ENCODE measurements around the gene KCMF1. TPM values are rescaled to one million over a fixed set of nuclear protein-coding genes. Genes with fewer than 3 reads are reported as not detected.

The KCMF1 gene
- total RNA-seq, 3 donors from 2014 or later, result 131 to 153 (median 137) TPM

- Mint-ChIP-seq H3K4me1 (ENCODE audit: low read depth) (peaks cover 75% of the 10 kb centered on the region), H3K36me3 (ENCODE audit: insufficient read depth) (peaks cover 14% of the 10 kb centered on the region), H3K27me3 (ENCODE audit: low read depth) (no peaks in the 10 kb centered on the region), H3K4me3 (no peak overlapping the region), H3K9me3 (no peaks in the 10 kb centered on the region)
- DNase-seq (no peak), ATAC-seq (no peak)
Observed at GRCh38 chr2:85015653-85016360, 44.8 kb downstream of the KCMF1 start.

- H3K9me3 Mint-ChIP-seq, result no peaks in the 10 kb centered on the region
- H3K27me3 Mint-ChIP-seq (ENCODE audit: low read depth), result no peaks in the 10 kb centered on the region
Observed at GRCh38 chr2:85016446-85016845, 45.5 kb downstream of the KCMF1 start.

GRCh38 chr2:85017411-85018048 lies 46.6 kb downstream of the KCMF1 start:
- peaks cover 65% of the 10 kb centered on the region for H3K4me1 Mint-ChIP-seq (ENCODE audit: low read depth)
- no peaks in the 10 kb centered on the region for H3K27me3 Mint-ChIP-seq (ENCODE audit: low read depth)
- no peak overlapping the region for H3K4me3 Mint-ChIP-seq
- no peaks in the 10 kb centered on the region for H3K9me3 Mint-ChIP-seq
- DNase-seq (no peak), ATAC-seq (no peak)
- H3K36me3 Mint-ChIP-seq (ENCODE audit: insufficient read depth), result peaks cover 8% of the 10 kb centered on the region

More at GRCh38 chr2:85016446-85016845, 45.5 kb downstream of the KCMF1 start:
- no peak overlapping the region for H3K4me3 Mint-ChIP-seq
- peaks cover 10% of the 10 kb centered on the region for H3K36me3 Mint-ChIP-seq (ENCODE audit: insufficient read depth)
- DNase-seq (no peak), ATAC-seq (no peak)
- peaks cover 72% of the 10 kb centered on the region for H3K4me1 Mint-ChIP-seq (ENCODE audit: low read depth)

- Mint-ChIP-seq H3K9me3 (no peaks in the 10 kb centered on the region), H3K4me1 (ENCODE audit: low read depth) (peaks cover 59% of the 10 kb centered on the region), H3K36me3 (ENCODE audit: insufficient read depth) (peaks cover 8% of the 10 kb centered on the region), H3K4me3 (no peak overlapping the region), H3K27me3 (ENCODE audit: low read depth) (no peaks in the 10 kb centered on the region)
- ATAC-seq (peak; percentile 49 to 71), DNase-seq (no peak)
Observed at GRCh38 chr2:85018049-85018447, 47.1 kb downstream of the KCMF1 start.

GRCh38 chr2:85019121-85019520 lies 48.2 kb downstream of the KCMF1 start:
- Mint-ChIP-seq H3K4me1 (ENCODE audit: low read depth) (peaks cover 54% of the 10 kb centered on the region), H3K4me3 (no peak overlapping the region), H3K27me3 (ENCODE audit: low read depth) (no peaks in the 10 kb centered on the region), H3K36me3 (ENCODE audit: insufficient read depth) (peaks cover 13% of the 10 kb centered on the region), H3K9me3 (no peaks in the 10 kb centered on the region)
- ATAC-seq (peak in 1 of 2 donors; percentile 37), DNase-seq (no peak)

- no peak for DNase-seq
- no peak for ATAC-seq
- Mint-ChIP-seq H3K4me1 (ENCODE audit: low read depth) (peaks cover 44% of the 10 kb centered on the region), H3K9me3 (no peaks in the 10 kb centered on the region), H3K27me3 (ENCODE audit: low read depth) (no peaks in the 10 kb centered on the region), H3K4me3 (no peak overlapping the region), H3K36me3 (ENCODE audit: insufficient read depth) (peaks cover 17% of the 10 kb centered on the region)
Observed at GRCh38 chr2:85022232-85022631, 51.3 kb downstream of the KCMF1 start.

GRCh38 chr2:85024372-85025047 lies 53.5 kb downstream of the KCMF1 start:
- ATAC-seq (no peak), DNase-seq (no peak)
- Mint-ChIP-seq H3K36me3 (ENCODE audit: insufficient read depth) (peaks cover 22% of the 10 kb centered on the region), H3K27me3 (ENCODE audit: low read depth) (no peaks in the 10 kb centered on the region), H3K4me1 (ENCODE audit: low read depth) (peaks cover 34% of the 10 kb centered on the region), H3K9me3 (no peaks in the 10 kb centered on the region), H3K4me3 (no peak overlapping the region)

GRCh38 chr2:85032621-85033020 lies 61.7 kb downstream of the KCMF1 start:
- H3K4me1 Mint-ChIP-seq (ENCODE audit: low read depth), result peaks cover 12% of the 10 kb centered on the region
- no peak for ATAC-seq
- DNase-seq, result no peak
- peaks cover 40% of the 10 kb centered on the region for H3K36me3 Mint-ChIP-seq (ENCODE audit: insufficient read depth)
- no peak overlapping the region for H3K4me3 Mint-ChIP-seq
- no peaks in the 10 kb centered on the region for H3K27me3 Mint-ChIP-seq (ENCODE audit: low read depth)
- no peaks in the 10 kb centered on the region for H3K9me3 Mint-ChIP-seq

GRCh38 chr2:85033388-85033787 lies 62.4 kb downstream of the KCMF1 start:
- no peaks in the 10 kb centered on the region for H3K9me3 Mint-ChIP-seq
- ATAC-seq, result no peak
- no peak overlapping the region for H3K4me3 Mint-ChIP-seq
- peaks cover 40% of the 10 kb centered on the region for H3K36me3 Mint-ChIP-seq (ENCODE audit: insufficient read depth)
- peaks cover 10% of the 10 kb centered on the region for H3K4me1 Mint-ChIP-seq (ENCODE audit: low read depth)
- no peaks in the 10 kb centered on the region for H3K27me3 Mint-ChIP-seq (ENCODE audit: low read depth)
- DNase-seq, result no peak

GRCh38 chr2:85034158-85034557 lies 63.2 kb downstream of the KCMF1 start:
- DNase-seq, result no peak
- Mint-ChIP-seq H3K36me3 (ENCODE audit: insufficient read depth) (peaks cover 43% of the 10 kb centered on the region), H3K27me3 (ENCODE audit: low read depth) (no peaks in the 10 kb centered on the region), H3K9me3 (no peaks in the 10 kb centered on the region), H3K4me1 (ENCODE audit: low read depth) (peaks cover 10% of the 10 kb centered on the region), H3K4me3 (no peak overlapping the region)
- ATAC-seq, result no peak

- peaks cover 47% of the 10 kb centered on the region for H3K36me3 Mint-ChIP-seq (ENCODE audit: insufficient read depth)
- H3K4me3 Mint-ChIP-seq, result no peak overlapping the region
- H3K4me1 Mint-ChIP-seq (ENCODE audit: low read depth), result peaks cover 7% of the 10 kb centered on the region
- no peak for ATAC-seq
- H3K27me3 Mint-ChIP-seq (ENCODE audit: low read depth), result no peaks in the 10 kb centered on the region
- H3K9me3 Mint-ChIP-seq, result no peaks in the 10 kb centered on the region
- no peak for DNase-seq
Observed at GRCh38 chr2:85037622-85038021, 66.7 kb downstream of the KCMF1 start.

GRCh38 chr2:85042330-85042729 lies 71.4 kb downstream of the KCMF1 start:
- Mint-ChIP-seq H3K36me3 (ENCODE audit: insufficient read depth) (peaks cover 51% of the 10 kb centered on the region), H3K4me1 (ENCODE audit: low read depth) (peaks cover 6% of the 10 kb centered on the region), H3K4me3 (no peak overlapping the region), H3K27me3 (ENCODE audit: low read depth) (no peaks in the 10 kb centered on the region), H3K9me3 (no peaks in the 10 kb centered on the region)
- no peak for DNase-seq
- ATAC-seq, result no peak

GRCh38 chr2:85048534-85048933 lies 77.6 kb downstream of the KCMF1 start:
- Mint-ChIP-seq H3K36me3 (ENCODE audit: insufficient read depth) (peaks cover 48% of the 10 kb centered on the region), H3K4me3 (no peak overlapping the region), H3K9me3 (no peaks in the 10 kb centered on the region), H3K27me3 (ENCODE audit: low read depth) (no peaks in the 10 kb centered on the region), H3K4me1 (ENCODE audit: low read depth) (peaks cover 9% of the 10 kb centered on the region)
- ATAC-seq, result no peak
- no peak for DNase-seq

- no peak for DNase-seq
- H3K27me3 Mint-ChIP-seq (ENCODE audit: low read depth), result no peaks in the 10 kb centered on the region
- ATAC-seq, result no peak
- H3K9me3 Mint-ChIP-seq, result no peaks in the 10 kb centered on the region
- peaks cover 13% of the 10 kb centered on the region for H3K4me1 Mint-ChIP-seq (ENCODE audit: low read depth)
- H3K4me3 Mint-ChIP-seq, result no peak overlapping the region
- peaks cover 47% of the 10 kb centered on the region for H3K36me3 Mint-ChIP-seq (ENCODE audit: insufficient read depth)
Observed at GRCh38 chr2:85049236-85049635, 78.3 kb downstream of the KCMF1 start.

GRCh38 chr2:85053802-85054201 lies 82.8 kb downstream of the KCMF1 start:
- H3K4me1 Mint-ChIP-seq (ENCODE audit: low read depth), result peaks cover 30% of the 10 kb centered on the region
- ATAC-seq, result peak; percentile 55 to 62
- H3K36me3 Mint-ChIP-seq (ENCODE audit: insufficient read depth), result peaks cover 31% of the 10 kb centered on the region

More at GRCh38 chr2:85053802-85054201, 82.8 kb downstream of the KCMF1 start:
- H3K4me3 Mint-ChIP-seq, result no peak overlapping the region
- no peaks in the 10 kb centered on the region for H3K27me3 Mint-ChIP-seq (ENCODE audit: low read depth)
- no peaks in the 10 kb centered on the region for H3K9me3 Mint-ChIP-seq
- DNase-seq, result no peak
